HG03460 (cell line): ENCODE results near the gene PCDHGA4.
"Not testable (repeated sequence)": the region's sequence is repeated elsewhere in the genome, so short reads cannot be mapped to it uniquely, and the experiment has no call there.

Experiments used
- ATAC-seq: cut with Tn5 transposase; IDR thresholded peaks from one replicate; pipeline ENCODE4 v1.9.1; 2021; ENCODE audit not compliant: unreplicated experiment

Gene PCDHGA4

DNA sequence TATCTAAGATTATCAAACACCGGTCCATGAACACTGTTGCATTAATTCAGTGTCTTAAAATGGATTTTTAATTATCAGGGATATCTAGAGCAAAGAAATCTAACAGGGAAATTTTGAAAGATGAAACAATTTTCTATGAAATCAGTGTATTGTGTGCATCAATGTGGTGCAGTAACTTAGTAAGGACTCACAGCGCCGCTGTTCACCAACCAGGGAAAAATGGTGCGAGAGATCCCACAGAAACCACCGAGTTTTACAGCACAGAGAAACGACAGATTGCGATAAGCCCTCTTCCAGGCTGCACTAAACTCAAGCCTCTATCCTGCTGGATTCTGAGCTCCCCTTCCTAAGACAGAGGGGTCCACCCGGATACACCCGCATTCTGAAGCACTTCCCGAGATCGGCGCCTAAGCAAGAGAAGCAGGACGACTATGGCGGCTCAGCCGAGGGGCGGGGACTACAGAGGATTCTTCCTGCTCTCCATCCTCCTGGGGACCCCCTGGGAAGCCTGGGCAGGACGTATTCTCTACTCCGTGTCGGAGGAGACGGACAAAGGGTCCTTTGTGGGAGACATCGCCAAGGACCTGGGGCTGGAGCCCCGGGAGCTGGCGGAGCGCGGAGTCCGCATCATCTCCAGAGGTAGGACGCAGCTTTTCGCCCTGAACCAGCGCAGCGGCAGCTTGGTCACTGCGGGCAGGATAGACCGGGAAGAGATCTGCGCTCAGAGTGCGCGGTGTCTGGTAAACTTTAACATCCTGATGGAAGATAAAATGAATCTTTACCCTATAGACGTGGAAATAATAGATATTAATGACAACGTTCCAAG lies 27.9 kb downstream of the PCDHGA4 start, which contains the start of gene PCDHGA7:
PCDHGA7 (plus strand) TSS at position 274 of the 826 bp plus-strand sequence; CDS start at position 432, 158 bp downstream.
- no peak for ATAC-seq

DNA sequence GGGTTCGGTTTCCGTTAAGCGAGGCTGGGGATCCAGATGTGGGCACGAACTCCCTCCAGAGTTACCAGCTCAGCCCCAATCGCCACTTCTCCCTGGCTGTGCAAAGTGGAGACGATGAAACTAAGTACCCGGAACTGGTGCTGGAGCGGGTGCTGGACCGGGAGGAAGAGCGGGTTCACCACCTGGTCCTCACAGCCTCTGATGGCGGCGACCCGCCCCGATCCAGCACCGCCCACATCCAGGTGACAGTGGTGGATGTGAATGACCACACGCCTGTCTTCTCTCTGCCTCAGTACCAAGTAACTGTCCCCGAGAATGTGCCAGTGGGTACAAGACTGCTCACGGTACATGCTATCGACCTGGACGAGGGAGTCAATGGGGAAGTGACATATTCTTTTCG lies 28.5 kb downstream of the PCDHGA4 start:
- no peak for ATAC-seq

DNA sequence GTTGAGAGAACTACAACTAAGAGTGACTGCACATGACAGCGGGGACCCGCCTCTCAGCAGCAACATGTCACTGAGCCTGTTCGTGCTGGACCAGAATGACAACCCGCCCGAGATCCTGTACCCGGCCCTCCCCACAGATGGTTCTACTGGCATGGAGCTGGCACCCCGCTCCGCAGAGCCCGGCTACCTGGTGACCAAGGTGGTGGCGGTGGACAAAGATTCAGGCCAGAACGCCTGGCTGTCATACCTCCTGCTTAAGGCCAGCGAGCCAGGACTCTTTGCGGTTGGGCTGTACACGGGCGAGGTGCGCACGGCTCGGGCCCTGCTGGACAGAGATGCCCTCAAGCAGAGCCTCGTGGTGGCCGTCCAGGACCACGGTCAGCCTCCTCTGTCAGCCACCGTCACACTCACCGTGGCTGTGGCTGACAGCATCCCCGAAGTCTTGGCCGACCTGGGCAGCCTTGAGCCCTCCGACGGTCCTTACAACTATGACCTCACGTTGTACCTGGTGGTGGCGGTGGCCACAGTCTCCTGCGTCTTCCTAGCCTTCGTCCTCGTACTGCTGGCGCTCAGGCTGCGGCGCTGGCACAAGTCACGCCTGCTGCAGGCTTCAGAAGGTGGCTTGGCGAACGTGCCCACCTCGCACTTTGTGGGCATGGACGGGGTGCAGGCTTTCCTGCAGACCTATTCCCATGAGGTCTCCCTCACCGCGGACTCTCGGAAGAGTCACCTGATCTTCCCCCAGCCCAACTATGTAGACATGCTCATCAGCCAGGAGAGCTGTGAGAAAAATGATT lies 29.8 kb downstream of the PCDHGA4 start:
- ATAC-seq = no peak

DNA sequence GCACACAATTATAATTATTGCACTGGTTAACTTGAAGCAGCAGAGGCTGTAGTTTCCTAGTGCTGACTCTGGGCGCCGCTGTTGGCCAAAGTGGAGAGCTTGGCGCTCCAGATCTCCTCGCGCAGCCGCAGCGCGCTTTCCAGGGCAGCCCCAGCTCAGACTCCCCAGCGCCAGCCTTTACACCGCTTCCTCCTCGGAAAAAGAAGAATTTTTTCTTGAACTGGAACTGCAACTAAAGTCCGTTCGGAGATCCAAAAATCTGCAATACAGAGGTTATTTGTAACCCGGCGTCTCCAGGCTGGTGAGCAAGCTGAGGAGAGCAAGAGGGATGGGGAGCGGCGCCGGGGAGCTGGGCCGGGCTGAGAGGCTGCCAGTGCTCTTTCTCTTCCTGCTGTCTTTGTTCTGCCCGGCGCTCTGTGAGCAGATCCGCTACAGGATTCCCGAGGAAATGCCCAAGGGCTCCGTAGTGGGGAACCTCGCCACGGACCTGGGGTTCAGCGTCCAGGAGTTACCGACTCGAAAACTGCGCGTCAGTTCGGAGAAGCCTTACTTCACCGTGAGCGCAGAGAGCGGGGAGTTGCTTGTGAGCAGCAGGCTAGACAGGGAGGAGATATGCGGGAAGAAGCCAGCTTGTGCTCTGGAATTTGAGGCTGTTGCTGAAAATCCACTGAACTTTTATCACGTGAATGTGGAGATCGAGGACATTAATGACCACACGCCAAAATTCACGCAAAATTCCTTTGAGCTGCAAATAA lies 32.9 kb downstream of the PCDHGA4 start, which contains the start of gene PCDHGB4:
PCDHGB4 (plus strand) TSS at position 142 of the 755 bp plus-strand sequence; CDS start at position 329, 187 bp downstream.
- ATAC-seq = not testable (repeated sequence)

DNA sequence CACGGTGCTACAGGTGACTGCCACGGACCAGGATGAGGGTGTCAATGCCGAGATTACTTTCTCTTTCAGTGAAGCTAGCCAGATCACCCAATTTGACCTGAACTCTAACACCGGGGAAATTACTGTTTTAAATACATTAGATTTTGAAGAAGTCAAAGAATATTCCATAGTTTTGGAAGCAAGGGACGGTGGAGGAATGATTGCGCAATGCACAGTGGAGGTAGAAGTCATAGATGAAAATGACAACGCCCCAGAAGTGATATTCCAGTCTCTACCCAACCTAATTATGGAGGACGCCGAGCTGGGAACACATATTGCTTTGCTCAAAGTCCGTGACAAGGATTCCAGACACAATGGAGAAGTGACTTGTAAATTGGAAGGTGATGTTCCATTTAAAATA lies 33.8 kb downstream of the PCDHGA4 start:
- ATAC-seq = no peak

DNA sequence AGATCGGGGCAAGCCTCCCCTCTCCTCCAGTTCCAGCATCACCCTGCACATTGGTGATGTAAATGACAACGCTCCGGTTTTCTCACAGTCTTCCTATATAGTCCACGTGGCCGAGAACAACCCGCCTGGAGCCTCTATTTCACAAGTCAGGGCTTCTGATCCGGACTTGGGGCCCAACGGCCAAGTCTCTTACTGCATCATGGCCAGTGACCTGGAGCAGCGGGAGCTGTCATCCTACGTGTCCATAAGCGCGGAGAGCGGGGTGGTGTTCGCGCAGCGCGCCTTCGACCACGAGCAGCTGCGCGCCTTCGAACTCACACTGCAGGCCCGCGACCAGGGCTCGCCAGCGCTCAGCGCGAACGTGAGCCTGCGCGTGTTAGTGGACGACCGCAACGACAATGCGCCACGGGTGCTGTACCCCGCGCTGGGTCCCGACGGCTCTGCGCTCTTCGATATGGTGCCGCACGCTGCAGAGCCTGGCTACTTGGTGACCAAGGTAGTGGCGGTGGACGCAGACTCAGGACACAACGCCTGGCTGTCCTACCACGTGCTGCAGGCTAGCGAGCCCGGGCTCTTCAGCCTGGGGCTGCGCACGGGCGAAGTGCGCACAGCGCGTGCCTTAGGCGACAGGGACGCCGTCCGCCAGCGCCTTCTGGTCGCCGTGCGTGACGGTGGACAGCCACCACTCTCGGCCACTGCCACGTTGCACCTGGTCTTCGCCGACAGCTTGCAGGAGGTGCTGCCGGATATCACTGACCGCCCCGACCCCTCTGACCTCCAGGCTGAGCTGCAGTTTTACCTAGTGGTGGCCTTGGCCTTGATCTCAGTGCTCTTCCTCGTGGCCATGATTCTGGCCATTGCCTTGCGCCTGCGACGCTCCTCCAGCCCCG lies 34.6 kb downstream of the PCDHGA4 start:
- no peak for ATAC-seq

DNA sequence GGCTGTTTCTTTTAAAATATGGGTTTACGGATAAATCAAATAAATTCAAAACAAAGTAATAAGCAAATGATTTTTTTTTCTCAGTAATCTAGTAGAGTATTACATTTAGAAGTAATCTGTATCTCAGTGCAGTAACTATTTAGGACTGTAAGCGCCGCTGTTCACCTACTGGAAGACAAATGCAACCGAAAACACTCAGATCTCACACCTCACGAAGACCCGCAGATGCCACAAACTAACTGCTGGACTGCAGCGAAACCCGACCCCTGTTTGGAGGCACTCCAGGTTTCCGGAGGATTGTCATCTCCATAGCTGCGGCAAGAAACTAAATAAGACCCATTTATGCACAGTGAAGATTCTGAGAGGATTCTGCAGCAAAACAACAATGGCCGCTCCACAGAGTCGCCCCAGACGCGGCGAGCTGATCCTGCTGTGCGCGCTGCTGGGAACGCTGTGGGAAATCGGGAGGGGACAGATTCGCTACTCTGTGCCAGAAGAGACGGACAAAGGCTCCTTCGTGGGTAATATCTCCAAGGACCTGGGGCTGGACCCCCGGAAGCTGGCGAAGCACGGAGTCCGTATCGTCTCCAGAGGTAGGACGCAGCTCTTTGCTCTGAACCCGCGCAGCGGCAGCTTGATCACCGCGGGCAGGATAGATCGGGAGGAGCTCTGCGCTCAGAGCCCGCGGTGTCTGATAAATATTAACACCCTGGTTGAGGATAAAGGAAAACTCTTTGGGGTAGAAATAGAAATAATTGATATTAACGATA lies 37.8 kb downstream of the PCDHGA4 start, which contains the start of gene PCDHGA8:
PCDHGA8 (plus strand) TSS at position 205 of the 770 bp plus-strand sequence; CDS start at position 386, 181 bp downstream.
- no peak for ATAC-seq

DNA sequence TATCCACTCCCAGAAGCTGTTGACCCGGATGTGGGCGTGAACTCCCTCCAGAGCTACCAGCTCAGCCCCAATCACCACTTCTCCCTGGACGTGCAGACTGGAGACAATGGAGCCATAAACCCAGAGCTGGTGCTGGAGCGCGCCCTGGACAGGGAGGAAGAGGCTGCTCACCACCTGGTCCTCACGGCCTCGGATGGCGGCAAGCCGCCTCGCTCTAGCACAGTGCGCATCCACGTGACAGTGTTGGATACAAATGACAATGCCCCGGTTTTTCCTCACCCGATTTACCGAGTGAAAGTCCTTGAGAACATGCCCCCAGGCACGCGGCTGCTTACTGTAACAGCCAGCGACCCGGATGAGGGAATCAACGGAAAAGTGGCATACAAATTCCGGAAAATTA lies 38.4 kb downstream of the PCDHGA4 start:
- ATAC-seq = no peak

DNA sequence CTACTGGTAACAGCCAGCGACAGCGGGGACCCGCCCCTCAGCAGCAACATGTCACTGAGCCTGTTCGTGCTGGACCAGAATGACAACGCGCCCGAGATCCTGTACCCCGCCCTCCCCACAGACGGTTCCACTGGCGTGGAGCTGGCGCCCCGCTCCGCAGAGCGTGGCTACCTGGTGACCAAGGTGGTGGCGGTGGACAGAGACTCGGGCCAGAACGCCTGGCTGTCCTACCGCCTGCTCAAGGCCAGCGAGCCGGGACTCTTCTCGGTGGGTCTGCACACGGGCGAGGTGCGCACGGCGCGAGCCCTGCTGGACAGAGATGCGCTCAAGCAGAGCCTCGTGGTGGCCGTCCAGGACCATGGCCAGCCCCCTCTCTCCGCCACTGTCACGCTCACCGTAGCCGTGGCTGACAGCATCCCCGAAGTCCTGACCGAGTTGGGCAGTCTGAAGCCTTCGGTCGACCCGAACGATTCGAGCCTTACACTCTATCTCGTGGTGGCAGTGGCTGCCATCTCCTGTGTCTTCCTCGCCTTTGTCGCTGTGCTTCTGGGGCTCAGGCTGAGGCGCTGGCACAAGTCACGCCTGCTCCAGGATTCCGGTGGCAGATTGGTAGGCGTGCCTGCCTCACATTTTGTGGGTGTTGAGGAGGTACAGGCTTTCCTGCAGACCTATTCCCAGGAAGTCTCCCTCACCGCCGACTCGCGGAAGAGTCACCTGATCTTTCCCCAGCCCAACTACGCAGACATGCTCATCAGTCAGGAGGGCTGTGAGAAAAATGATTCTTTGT lies 39.8 kb downstream of the PCDHGA4 start:
- not testable (repeated sequence) for ATAC-seq

DNA sequence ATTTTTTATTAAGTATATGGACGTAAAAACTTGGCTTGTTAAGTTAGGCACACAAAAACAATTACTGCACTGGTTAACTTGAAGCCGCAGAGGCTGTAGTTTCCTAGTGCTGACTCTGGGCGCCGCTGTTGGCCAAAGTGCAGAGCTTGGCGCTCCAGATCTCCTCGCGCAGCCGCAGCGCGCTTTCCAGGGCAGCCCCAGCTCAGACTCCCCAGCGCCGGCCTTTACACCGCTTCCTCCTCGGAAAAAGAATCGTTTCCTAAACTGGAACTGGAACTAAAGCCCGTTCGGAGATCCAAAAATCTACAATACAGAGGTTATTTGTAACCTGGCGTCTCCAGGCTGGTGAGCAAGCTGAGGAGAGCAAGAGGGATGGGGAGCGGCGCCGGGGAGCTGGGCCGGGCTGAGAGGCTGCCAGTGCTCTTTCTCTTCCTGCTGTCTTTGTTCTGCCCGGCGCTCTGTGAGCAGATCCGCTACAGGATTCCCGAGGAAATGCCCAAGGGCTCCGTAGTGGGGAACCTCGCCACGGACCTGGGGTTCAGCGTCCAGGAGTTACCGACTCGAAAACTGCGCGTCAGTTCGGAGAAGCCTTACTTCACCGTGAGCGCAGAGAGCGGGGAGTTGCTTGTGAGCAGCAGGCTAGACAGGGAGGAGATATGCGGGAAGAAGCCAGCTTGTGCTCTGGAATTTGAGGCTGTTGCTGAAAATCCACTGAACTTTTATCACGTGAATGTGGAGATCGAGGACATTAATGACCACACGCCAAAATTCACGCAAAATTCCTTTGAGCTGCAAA lies 43.1 kb downstream of the PCDHGA4 start, which contains the start of gene PCDHGB5:
PCDHGB5 (plus strand) TSS at position 192 of the 796 bp plus-strand sequence; CDS start at position 373, 181 bp downstream.
- peak; percentile 87 for ATAC-seq

DNA sequence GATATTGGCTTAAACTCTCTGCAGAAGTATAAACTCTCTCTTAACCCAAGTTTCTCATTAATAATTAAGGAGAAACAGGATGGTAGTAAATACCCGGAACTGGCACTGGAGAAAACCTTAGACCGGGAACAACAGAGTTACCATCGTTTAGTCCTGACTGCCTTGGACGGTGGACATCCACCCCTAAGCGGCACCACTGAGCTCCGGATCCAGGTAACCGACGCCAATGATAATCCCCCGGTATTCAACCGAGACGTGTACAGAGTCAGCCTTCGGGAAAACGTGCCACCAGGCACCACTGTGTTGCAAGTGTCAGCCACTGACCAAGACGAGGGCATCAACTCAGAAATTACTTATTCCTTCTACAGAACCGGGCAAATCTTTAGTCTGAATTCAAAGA lies 43.8 kb downstream of the PCDHGA4 start:
- ATAC-seq = no peak

DNA sequence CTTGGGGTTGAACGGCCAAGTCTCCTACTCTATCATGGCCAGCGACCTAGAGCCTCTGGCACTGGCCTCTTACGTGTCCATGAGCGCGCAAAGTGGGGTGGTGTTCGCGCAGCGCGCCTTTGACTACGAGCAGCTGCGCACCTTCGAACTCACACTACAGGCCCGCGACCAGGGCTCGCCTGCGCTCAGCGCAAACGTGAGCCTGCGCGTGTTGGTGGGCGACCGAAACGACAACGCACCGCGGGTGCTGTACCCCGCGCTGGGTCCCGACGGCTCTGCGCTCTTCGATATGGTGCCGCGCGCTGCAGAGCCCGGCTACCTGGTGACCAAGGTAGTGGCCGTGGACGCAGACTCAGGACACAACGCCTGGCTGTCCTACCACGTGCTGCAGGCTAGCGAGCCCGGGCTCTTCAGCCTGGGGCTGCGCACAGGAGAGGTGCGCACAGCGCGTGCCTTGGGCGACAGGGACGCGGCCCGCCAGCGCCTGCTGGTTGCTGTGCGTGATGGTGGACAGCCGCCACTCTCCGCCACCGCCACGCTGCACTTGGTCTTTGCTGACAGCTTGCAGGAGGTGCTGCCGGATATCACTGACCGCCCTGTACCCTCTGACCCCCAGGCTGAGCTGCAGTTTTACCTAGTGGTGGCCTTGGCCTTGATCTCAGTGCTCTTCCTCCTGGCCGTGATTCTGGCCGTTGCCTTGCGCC lies 44.9 kb downstream of the PCDHGA4 start:
- no peak for ATAC-seq

DNA sequence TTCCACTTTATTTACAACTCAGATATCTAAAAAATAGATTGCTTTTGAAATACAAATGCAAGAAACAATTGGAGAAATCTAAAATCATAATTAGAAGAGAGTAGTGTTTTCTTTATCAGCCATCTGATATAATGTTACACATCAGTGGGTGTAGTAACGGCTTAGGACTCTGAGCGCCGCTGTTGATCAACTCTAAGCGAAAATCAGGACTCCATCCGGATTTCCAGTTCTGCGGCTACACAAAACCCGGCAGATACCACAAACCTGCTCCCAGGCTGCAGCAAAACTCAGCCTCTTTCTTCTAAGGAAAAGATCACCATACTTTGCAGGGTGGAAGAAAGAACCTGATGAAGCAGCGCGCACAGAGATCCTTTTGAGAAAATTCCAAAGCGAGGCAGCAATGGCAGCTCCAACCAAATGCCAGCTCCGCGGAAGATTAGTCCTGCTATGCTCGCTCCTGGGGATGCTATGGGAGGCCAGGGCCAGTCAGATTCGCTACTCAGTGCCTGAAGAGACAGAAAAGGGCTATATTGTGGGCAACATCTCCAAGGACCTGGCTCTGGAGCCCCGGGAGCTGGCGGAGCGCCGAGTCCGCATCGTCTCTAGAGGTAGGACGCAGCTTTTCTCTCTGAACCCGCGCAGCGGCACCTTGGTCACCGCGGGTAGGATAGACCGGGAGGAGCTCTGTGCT lies 47.9 kb downstream of the PCDHGA4 start, which contains the start of gene PCDHGA9:
PCDHGA9 (plus strand) TSS at position 226 of the 691 bp plus-strand sequence; CDS start at position 401, 175 bp downstream.
- no peak for ATAC-seq

DNA sequence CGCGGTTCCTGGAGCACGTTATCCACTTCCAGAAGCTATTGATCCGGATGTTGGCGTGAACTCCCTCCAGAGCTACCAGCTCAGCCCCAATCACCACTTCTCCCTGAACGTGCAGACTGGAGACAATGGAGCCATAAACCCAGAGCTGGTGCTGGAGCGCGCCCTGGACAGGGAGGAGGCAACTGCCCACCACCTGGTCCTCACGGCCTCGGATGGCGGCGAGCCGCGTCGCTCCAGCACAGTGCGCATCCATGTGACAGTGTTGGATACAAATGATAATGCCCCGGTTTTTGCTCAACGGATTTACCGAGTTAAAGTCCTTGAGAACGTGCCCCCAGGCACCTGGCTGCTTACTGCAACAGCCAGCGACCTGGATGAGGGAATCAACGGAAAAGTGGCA lies 48.6 kb downstream of the PCDHGA4 start:
- no peak for ATAC-seq
